GM12891 (cell line): ENCODE measurements around the gene SOBP.

ENCODE experiments used
- POLR2A ChIP-seq: IDR thresholded peaks from 2 replicates; pipeline ENCODE4 v1.6.1; 2011; ENCODE audit warnings: low read depth, low read length, control low read depth
- POLR2AphosphoS5 ChIP-seq: IDR thresholded peaks from 2 replicates; pipeline ENCODE4 v1.6.1; 2011; ENCODE audit warnings: low read depth, low read length, control low read depth
- TAF1 ChIP-seq: IDR thresholded peaks from 2 replicates; pipeline ENCODE4 v1.6.1; 2011; ENCODE audit warnings: low read depth, low read length, control low read depth

DNA sequence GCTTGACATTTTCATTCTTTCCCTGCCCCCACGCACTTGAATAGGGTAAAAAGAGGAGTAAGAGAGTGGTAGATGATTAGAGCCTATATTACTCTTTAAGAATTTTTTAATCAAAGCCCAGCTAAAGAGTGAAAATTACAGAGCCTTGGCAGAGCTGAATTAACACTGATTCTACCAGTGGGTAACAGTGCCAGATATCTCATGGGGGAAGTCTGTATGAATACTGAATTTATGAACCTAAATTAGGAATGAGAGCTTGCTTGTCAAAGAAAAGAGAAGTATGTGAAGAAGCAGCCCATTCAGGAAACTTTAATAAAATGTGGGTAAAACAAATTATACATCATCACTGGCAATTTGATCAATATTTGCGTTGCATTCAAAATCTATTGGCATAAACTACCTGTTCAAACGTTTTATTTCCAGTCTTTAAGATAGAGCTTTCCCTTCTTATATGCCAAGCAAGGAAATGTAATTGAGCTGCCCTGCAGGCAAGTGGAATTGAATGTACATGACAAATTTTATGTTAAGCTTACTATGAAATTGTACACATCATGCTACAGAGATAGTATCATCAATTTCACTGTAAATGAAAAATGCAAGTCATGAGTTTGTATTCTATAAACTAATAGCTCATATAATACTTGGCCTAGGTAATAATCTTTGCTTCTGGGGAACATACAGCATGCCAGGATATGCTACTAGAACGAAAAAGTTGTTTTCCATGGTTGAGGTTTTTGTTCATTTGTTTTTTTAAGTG is 14.5 kb downstream of the SOBP start:
- TF ChIP-seq POLR2A: no peak
- no peak for TF ChIP-seq TAF1
- no peak for TF ChIP-seq POLR2AphosphoS5
